GM10847 (cell line): ENCODE measurements around the gene OR5AC2.

Experiments
- POLR2A ChIP-seq: IDR thresholded peaks from 2 replicates; pipeline ENCODE4 v1.6.1; 2011; ENCODE audit not compliant: insufficient read length; ENCODE audit errors: extremely low read depth

The OR5AC2 gene

DNA sequence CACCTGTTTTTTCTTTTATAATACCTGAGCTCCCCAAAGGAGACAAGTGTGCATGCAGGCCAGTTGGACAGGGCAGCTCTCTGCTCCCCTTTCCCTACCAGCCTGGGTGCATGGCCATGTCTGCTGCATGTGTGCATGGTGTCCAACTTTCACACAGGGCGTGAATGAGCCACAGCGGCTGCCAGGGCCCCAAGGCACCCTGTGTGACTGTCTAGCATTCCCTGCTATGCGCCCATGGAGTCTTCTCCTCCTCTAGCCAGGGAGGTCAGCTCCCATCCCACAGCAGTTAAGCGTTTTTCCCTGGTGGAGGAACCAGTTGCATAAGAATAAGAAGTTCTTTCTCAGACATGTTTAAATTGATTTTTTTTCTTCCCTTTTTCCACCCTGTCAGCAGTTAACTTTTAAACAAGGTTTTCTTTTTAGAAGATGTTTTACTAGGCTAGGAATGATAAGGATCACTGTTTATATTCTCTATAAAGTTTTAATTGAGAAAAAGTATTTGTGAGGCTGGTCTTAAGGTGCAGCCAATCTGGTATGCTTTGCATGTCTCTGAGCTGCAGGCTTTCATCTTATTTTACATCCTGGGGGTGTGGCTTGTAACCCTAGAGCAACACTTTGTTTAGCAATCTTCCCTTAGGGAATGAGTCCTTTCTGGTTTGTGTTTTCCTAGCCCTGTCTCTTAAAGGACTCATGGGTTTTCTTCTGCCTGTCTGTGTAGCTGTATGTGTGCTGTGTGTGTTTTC lies 23.0 kb downstream of the OR5AC2 start:
- TF ChIP-seq POLR2A = no peak

DNA sequence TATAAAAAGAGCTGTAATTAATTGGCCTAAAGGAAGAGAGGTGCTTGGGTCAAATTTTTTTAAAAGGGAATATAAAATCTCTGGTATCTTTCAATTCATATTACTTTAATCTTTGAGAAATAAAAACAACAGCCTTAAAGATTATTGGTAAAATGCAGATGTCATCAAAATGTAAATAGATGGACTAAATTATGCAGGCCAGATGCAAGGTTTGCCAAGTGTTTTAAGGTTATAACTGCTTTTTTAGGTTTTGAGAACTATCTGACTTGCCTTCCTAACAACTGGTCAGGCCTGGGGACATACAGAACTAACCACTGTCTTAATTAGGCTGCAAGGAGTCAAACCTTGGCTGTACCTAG lies 23.6 kb downstream of the OR5AC2 start:
- TF ChIP-seq POLR2A = no peak

- no peak for TF ChIP-seq POLR2A
Observed at GRCh38 chr3:98114264-98114663, 27.3 kb downstream of the OR5AC2 start.

DNA sequence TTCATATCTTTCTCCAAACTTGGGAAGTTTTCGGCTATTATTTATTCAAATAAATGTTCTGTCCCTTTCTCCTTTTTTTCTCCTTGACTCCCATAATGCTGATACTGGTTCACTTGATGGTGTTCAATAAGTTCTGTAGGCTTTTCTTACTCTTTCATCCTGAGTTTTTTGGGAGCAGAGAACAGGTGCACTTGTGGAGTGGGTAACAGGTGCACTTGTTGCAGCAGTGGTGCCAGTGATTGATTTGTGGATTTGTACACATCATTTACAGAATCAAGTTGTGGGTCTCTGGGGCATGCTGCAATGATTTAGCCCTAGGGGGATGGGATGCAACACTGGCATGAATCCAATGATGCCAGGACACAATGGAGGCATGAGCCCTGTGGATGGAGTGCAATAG lies 28.7 kb downstream of the OR5AC2 start:
- no peak for TF ChIP-seq POLR2A

GRCh38 chr3:98130421-98130820 lies 43.4 kb downstream of the OR5AC2 start, which contains the start of gene OR5H1:
TSS of gene OR5H1 (plus strand) at chr3:98130721. CDS start at chr3:98132698, 1,977 bp downstream.
- TF ChIP-seq POLR2A = no peak

DNA sequence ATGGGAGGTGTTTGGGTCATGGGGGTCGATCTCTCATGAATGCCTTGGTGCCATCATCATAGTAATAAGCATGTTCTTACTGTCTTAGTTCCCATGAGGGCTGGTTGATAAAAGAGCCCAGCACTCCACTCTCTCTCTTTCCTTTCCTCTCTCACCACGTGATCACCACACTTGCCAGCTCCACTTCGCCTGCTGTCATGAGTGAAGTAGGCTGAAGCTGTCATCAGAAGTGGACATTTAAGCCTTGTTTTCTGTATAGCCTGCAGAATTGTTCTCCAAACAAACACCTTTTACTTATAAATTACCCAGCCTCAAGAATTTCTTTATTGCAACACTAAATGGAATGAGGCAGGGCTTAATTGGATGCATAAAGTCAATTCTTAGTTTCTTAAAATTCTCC lies 49.7 kb downstream of the OR5AC2 start:
- TF ChIP-seq POLR2A = no peak
